ENCODE data around the gene PAPOLA. TPM values are rescaled to one million over a fixed set of nuclear protein-coding genes. Genes with fewer than 3 reads are reported as not detected.

The PAPOLA gene
- total and polyA plus RNA-seq, 2 experiments from 2014 or later = 198 to 237 TPM

- no peak for TF ChIP-seq ETS1 (IDR thresholded peaks at IDR 0.05)
Measured at GRCh38 chr14:96515731-96516130, 13.5 kb downstream of the PAPOLA start (continued).

- peaks cover 100% of the 10 kb centered on the region for H3K79me2 ChIP-seq (replicated peaks; ENCODE audit: insufficient read depth)
- H3K4me3 ChIP-seq = no peak overlapping the region
- H3K9me2 ChIP-seq (ENCODE audit: insufficient read depth) = no peaks in the 10 kb centered on the region
- peak overlapping the region; percentile 86 for H3K27ac Mint-ChIP-seq
- H2AFZ ChIP-seq = no peak overlapping the region
- no peaks in the 10 kb centered on the region for H3K27me3 Mint-ChIP-seq (ENCODE audit: insufficient read depth, low read depth, poor library complexity)
- no peaks in the 10 kb centered on the region for H3K9me3 Mint-ChIP-seq
- H3K36me3 Mint-ChIP-seq (ENCODE audit: low read depth) = peaks cover 12% of the 10 kb centered on the region; the same call in 2 of the 3 replicates
- H3K27ac ChIP-seq (ENCODE audit: low read depth) = no peak overlapping the region
- no peak overlapping the region for H3K4me2 ChIP-seq
- no peak for TF ChIP-seq EZH2 (IDR thresholded peaks at IDR 0.05; ENCODE audit: low read depth, unreplicated experiment)
- no peak for TF ChIP-seq ZNF114 (CRISPR knock-in tag; IDR thresholded peaks at IDR 0.05)
- TF ChIP-seq ZNF462 (CRISPR knock-in tag; IDR thresholded peaks at IDR 0.05) = no peak
- TF ChIP-seq STAT1 (IDR thresholded peaks at IDR 0.05; ENCODE audit: unreplicated experiment) = no peak
- TF ChIP-seq CTCF (conservative IDR thresholded peaks at IDR 0.05; ENCODE audit: low read depth in 2 of 2) = no peak
- TF ChIP-seq REST (IDR thresholded peaks at IDR 0.05; ENCODE audit: unreplicated experiment) = no peak
- no peak for TF ChIP-seq POLR2AphosphoS5 (IDR thresholded peaks at IDR 0.05; ENCODE audit: low read depth)
- no peak for TF ChIP-seq EZH2phosphoT487 (IDR thresholded peaks at IDR 0.05; ENCODE audit: unreplicated experiment)
- TF ChIP-seq JUNB (IDR thresholded peaks at IDR 0.05; ENCODE audit: unreplicated experiment) = no peak
- TF ChIP-seq NANOG (IDR thresholded peaks at IDR 0.05; ENCODE audit: borderline replicate concordance) = no peak
- no peak for TF ChIP-seq ETS1 (IDR thresholded peaks at IDR 0.05)
- no peak for TF ChIP-seq CREB1 (CRISPR knock-in tag; IDR thresholded peaks at IDR 0.05; ENCODE audit: low read depth)
- peaks cover 58% of the 10 kb centered on the region for H3K4me1 Mint-ChIP-seq
- DNase-seq (ENCODE audit: low spot score) = no peak
- H3K4me1 ChIP-seq (ENCODE audit: insufficient read depth) = peaks cover 62% of the 10 kb centered on the region
- ATAC-seq = no peak
- no peaks in the 10 kb centered on the region for H3K36me3 ChIP-seq (ENCODE audit: insufficient read depth)
- H3K4me3 Mint-ChIP-seq = no peak overlapping the region
- peaks cover 52% of the 10 kb centered on the region for H4K20me1 ChIP-seq (replicated peaks; ENCODE audit: insufficient read depth)
- no peaks in the 10 kb centered on the region for H3K27me3 ChIP-seq (ENCODE audit: insufficient read depth)
- no peaks in the 10 kb centered on the region for H3F3A ChIP-seq (replicated peaks; ENCODE audit: low read depth)
Measured at GRCh38 chr14:96516351-96516750, 14.2 kb downstream of the PAPOLA start.

Data from GM23338 (cell line).